ENCODE results near the gene ECHS1. TPM values are rescaled to one million over a fixed set of nuclear protein-coding genes. Genes with fewer than 3 reads are reported as not detected.

ECHS1 gene
- total and polyA plus RNA-seq, 9 of the 15 experiments (the other 6 are each of a cell fraction or from before 2014, with no cell fraction given), result 16.6 to 100 (median 68.1) TPM

GRCh38 chr10:133355266-133355665 lies 17.9 kb downstream of the ECHS1 start:
- intact Hi-C loops (cut with micrococcal nuclease), result loop anchor here (5.0 kb wide), 1 partner anchor 37 kb away; the partner anchor contains the start of gene MTG1
- CTCF ChIA-PET (ENCODE audit: low intra/inter-chr PET ratio), result no interaction called here
- TF ChIP-seq SLC30A9 (CRISPR knock-in tag; IDR thresholded peaks at IDR 0.05) (no peak), ESRRB (CRISPR knock-in tag; IDR thresholded peaks at IDR 0.05; ENCODE audit: borderline replicate concordance) (no peak), ATF3 (IDR thresholded peaks at IDR 0.05) (no peak), ATF3 (CRISPR knock-in tag; conservative IDR thresholded peaks at IDR 0.05) (no peak), ZNF592 (IDR thresholded peaks at IDR 0.05) (no peak), NCOA1 (IDR thresholded peaks at IDR 0.05; ENCODE audit: low read depth) (no peak), ELK1 (CRISPR knock-in tag; IDR thresholded peaks at IDR 0.05) (no peak), ARID4B (CRISPR knock-in tag; IDR thresholded peaks at IDR 0.05) (no peak), RBFOX2 (IDR thresholded peaks at IDR 0.05; ENCODE audit: low read depth, low read length) (no peak; the same call in 1 of the 2 replicates)

More at GRCh38 chr10:133355266-133355665, 17.9 kb downstream of the ECHS1 start:
- H2AFZ ChIP-seq (ENCODE audit: low read depth, low read length), result no peak overlapping the region
- FAIRE-seq (no peak), ATAC-seq (no peak), DNase-seq (ENCODE audit: extremely low read depth in 1 of 4, low spot score in 3 of 4) (no peak)
- H3K9me3 ChIP-seq (replicated peaks; ENCODE audit: control insufficient read depth, insufficient read depth, low read depth, low read length), result no peaks in the 10 kb centered on the region
- no peaks in the 10 kb centered on the region for H3K27me3 ChIP-seq (ENCODE audit: control insufficient read depth in 2 of 2, insufficient read depth in 2 of 2, low read length in 2 of 2)
- WGBS (ENCODE audit: insufficient coverage, low coverage, missing lambda C conversion rate), result 89% methylated on average over 3 of the region's 6 CpGs
- H3K4me3 ChIP-seq, result no peak overlapping the region
- in situ Hi-C loops (cut with MboI), result no loop called here
- H3K36me3 ChIP-seq (ENCODE audit: control insufficient read depth, insufficient read depth, low read length), result peaks cover 12% of the 10 kb centered on the region; the same call in 1 of the 3 replicates
- H3K27ac ChIP-seq (ENCODE audit: extremely low read depth, low read depth, low read length), result no peak overlapping the region
- H3K9me1 ChIP-seq (ENCODE audit: control insufficient read depth, insufficient read depth, low read length), result no peaks in the 10 kb centered on the region
- peaks cover 9 to 75% of the 10 kb centered on the region in 2 experiments for H3K4me1 ChIP-seq (replicated peaks in 1 of 2; ENCODE audit: control insufficient read depth in 2 of 2, insufficient read depth in 2 of 2, low read length in 2 of 2)
- H3K4me2 ChIP-seq (ENCODE audit: insufficient read depth, low read length), result no peak overlapping the region
- H4K20me1 ChIP-seq (replicated peaks; ENCODE audit: control insufficient read depth, insufficient read depth, low read length), result no peaks in the 10 kb centered on the region
- POLR2A ChIA-PET, result interaction anchor here (0.7 kb wide), 1 partner anchor 13 kb away, joined by 3 read pairs; no protein-coding TSS in a partner anchor
- no TSS peak for BruUV-seq (replicated peaks)
- H3K79me2 ChIP-seq (ENCODE audit: control insufficient read depth, insufficient read depth, low read length), result peaks cover 12% of the 10 kb centered on the region
- H3K9ac ChIP-seq (ENCODE audit: insufficient read depth in 1 of 2, low read depth in 2 of 2, low read length in 2 of 2), result no peak overlapping the region
